ENCODE results near the gene ARID5A.

Gene ARID5A

DNA sequence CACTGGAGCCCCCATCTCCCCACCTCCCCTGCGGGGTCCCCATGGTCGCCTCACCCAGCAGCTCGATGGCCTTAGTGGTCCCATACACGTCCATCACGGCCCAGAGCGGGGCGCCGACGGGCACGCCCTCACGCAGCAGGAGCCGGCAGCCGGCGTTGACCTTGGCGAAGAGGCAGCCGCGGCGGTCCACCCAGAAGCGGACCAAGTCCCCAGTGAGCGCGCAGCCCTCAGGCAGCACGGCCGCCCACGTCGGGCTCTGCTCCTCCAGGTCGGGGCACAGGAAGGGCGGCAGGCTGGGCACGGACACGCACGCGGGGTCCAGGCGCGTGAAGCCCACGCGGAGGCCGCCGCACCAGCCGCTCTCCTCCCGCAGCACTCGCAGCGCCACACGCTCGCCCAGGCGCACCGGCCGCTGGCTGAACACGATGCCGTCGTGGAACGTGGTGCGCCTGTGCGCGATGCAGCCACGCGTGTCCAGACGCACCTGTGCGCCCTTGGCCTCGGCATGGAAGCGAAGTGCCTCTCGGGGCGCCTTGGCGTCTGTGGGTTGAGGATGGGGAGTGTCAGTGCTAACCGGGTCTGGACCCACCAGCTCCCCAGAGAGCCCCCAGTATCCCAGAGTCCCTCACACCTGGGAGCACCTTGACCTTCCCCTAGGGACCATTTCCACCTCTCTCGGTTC, 36.0 kb upstream of the ARID5A start:
- no peaks in the 10 kb centered on the region for H3K9me3 ChIP-seq (ENCODE audit: control insufficient read depth in 1 of 2, low read length in 2 of 2)
- peaks cover 13% of the 10 kb centered on the region for H3K27me3 ChIP-seq (ENCODE audit: low read depth, low read length)
- H3K4me1 ChIP-seq (ENCODE audit: control insufficient read depth in 1 of 2, insufficient read depth in 2 of 2, low read length in 2 of 2), result peaks cover 3 to 6% of the 10 kb centered on the region in 2 donors
- H3K36me3 ChIP-seq (ENCODE audit: control insufficient read depth in 1 of 2, insufficient read depth in 2 of 2, low read length in 2 of 2), result no peaks in the 10 kb centered on the region
- H3K27ac ChIP-seq (ENCODE audit: low read length), result no peak overlapping the region
- no peak overlapping the region for H3K4me3 ChIP-seq (ENCODE audit: low read depth in 1 of 2, low read length in 2 of 2)

GRCh38 chr2:96501471-96501874, 35.1 kb upstream of the ARID5A start:
- H3K27ac ChIP-seq (ENCODE audit: low read length), result no peak overlapping the region
- no peaks in the 10 kb centered on the region for H3K36me3 ChIP-seq (ENCODE audit: control insufficient read depth in 1 of 2, insufficient read depth in 2 of 2, low read length in 2 of 2)

DNA sequence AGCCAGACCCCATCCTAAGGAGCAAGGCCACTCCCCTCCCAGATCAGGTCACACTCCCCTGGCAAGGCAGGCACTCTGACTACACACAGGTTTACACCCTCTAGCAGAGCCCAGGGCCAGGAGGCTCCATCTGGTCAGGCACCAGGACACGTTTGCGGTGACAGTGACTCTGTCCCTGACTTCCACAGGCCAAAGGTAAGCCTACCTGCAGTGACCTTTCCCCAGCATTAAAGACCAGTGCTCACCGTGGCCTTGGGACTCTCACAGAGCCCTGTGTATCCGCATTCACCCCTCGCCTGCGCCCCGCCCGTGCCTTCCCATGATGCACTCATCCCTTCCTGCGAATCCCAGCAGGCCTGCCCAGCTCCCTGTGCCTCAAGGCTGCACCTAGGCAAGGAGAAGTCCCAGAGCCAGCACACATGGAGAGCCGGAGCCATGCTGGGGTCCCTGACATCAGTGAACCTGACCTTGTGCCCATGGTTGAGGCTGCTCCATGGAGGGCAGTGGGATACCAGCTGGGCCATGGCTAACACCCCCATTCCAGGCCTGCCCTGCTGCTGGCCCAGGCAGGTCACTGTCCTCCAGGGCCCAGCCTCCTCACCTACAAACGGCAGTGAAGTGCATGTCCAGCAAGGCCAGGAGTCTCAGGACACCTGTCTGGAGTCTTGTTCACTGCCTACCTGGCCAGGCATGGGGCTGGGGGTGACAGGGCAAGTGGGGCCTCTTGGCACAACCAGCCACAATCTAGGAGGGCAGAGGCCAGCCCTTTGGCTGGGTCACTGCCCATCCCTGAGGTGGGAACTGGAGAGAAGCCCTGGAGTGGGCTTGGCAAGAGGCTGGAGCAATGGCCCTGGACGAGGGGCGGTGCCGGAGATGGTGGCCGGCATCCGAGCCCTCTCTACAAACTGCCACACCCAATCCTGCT, 34.4 kb upstream of the ARID5A start:
- H3K27ac ChIP-seq (ENCODE audit: low read length), result no peak overlapping the region
- no peaks in the 10 kb centered on the region for H3K9me3 ChIP-seq (ENCODE audit: control insufficient read depth in 1 of 2, low read length in 2 of 2)
- no peaks in the 10 kb centered on the region for H3K36me3 ChIP-seq (ENCODE audit: control insufficient read depth in 1 of 2, insufficient read depth in 2 of 2, low read length in 2 of 2)
- peaks cover 13% of the 10 kb centered on the region for H3K27me3 ChIP-seq (ENCODE audit: low read depth, low read length)
- peaks cover 3 to 6% of the 10 kb centered on the region in 2 donors for H3K4me1 ChIP-seq (ENCODE audit: control insufficient read depth in 1 of 2, insufficient read depth in 2 of 2, low read length in 2 of 2)
- no peak overlapping the region for H3K4me3 ChIP-seq (ENCODE audit: low read depth in 1 of 2, low read length in 2 of 2)

More at GRCh38 chr2:96501471-96501874, 35.1 kb upstream of the ARID5A start:
- peaks cover 13% of the 10 kb centered on the region for H3K27me3 ChIP-seq (ENCODE audit: low read depth, low read length)
- peaks cover 3 to 6% of the 10 kb centered on the region in 2 donors for H3K4me1 ChIP-seq (ENCODE audit: control insufficient read depth in 1 of 2, insufficient read depth in 2 of 2, low read length in 2 of 2)
- H3K4me3 ChIP-seq (ENCODE audit: low read depth in 1 of 2, low read length in 2 of 2), result no peak overlapping the region
- no peaks in the 10 kb centered on the region for H3K9me3 ChIP-seq (ENCODE audit: control insufficient read depth in 1 of 2, low read length in 2 of 2)

DNA sequence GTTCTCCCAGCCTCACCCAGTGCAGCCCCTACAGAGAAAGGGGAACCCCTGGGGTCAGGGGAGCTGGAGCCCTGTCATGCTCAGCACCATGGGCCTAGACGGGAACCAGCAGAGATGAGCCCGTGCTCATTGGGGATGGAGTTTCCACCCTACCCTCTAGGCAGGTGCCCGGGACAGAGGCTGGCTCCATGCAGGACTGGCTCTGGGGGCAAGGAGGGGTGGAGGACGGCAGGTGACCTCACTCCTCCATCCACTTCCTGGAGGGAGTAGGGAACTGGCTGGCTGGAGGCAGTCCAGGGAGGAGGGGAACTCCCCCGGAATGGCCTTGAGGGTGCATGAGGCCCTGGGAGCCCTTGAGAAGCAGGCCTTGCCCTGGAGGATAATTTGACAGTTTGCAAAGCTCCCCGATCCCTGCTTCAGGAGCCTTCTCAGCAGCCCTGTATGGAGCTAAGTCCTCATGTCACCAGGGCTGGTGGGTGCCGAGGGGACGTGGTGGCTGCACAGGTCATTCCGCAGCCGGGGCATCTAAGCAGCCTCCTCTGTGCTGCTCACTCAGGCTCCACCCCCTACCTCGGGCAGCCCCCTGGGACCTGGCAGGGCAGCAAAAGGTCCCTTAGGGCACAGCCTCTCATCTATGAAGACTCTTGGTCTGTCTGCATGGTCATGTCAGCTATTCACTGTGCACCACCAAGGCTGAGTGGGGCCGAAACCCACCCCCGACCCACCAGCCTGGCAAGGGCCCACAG, 33.5 kb upstream of the ARID5A start:
- no peak overlapping the region for H3K27ac ChIP-seq (ENCODE audit: low read length)
- H3K27me3 ChIP-seq (ENCODE audit: low read depth, low read length), result peaks cover 13% of the 10 kb centered on the region
- no peaks in the 10 kb centered on the region for H3K36me3 ChIP-seq (ENCODE audit: control insufficient read depth in 1 of 2, insufficient read depth in 2 of 2, low read length in 2 of 2)
- H3K4me3 ChIP-seq (ENCODE audit: low read depth in 1 of 2, low read length in 2 of 2), result no peak overlapping the region
- H3K4me1 ChIP-seq (ENCODE audit: control insufficient read depth in 1 of 2, insufficient read depth in 2 of 2, low read length in 2 of 2), result peaks cover 3 to 7% of the 10 kb centered on the region in 2 donors
- no peaks in the 10 kb centered on the region for H3K9me3 ChIP-seq (ENCODE audit: control insufficient read depth in 1 of 2, low read length in 2 of 2)

- Histone ChIP-seq H3K4me1 (ENCODE audit: control insufficient read depth in 1 of 2, insufficient read depth in 2 of 2, low read length in 2 of 2) (peaks cover 3 to 11% of the 10 kb centered on the region in 2 donors), H3K9me3 (ENCODE audit: control insufficient read depth in 1 of 2, low read length in 2 of 2) (no peaks in the 10 kb centered on the region), H3K36me3 (ENCODE audit: control insufficient read depth in 1 of 2, insufficient read depth in 2 of 2, low read length in 2 of 2) (no peaks in the 10 kb centered on the region), H3K4me3 (ENCODE audit: low read depth in 1 of 2, low read length in 2 of 2) (no peak overlapping the region), H3K27me3 (ENCODE audit: low read depth, low read length) (peaks cover 13% of the 10 kb centered on the region), H3K27ac (ENCODE audit: low read length) (no peak overlapping the region)
Observed at GRCh38 chr2:96503637-96504243, 32.8 kb upstream of the ARID5A start.

DNA sequence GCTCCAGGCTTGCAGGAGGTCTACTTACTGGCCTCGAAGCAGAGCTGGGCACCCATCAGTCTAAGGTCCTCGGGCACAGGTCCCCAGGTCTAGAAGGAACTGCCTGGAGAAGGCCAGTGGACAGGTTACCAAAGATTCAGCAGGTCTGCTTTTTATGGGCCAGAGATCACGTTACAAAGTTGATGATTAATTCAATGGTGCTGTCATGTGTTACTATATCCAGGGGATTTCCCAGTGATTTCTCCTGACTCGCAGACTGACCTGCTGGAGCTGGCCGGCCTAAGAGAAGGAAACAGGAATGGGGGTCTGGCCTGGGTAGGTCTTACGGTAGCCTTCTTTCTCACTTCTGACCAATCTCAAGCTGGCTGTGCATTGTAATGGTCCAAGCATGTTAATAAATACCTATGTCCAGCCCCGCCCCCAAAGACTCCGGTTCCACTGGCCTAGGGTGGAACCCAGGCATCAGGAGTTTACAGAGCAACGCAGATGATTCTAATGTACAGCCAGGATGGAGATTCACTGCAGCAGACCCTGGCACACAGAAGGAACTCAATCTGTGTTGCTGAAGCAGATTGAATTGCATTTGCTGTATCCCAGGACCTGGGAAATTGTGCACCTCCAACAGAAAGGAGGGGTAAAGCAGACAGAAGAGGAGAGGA, 31.2 kb upstream of the ARID5A start, which contains the start of gene NEURL3:
Gene NEURL3, minus strand, starts transcription at position 127 of the 659 bp plus-strand sequence. Its CDS starts 71 bp downstream, at position 56.
- no peak within 1 kb of the TSS for H3K27ac ChIP-seq (ENCODE audit: low read length)
- H3K4me1 ChIP-seq (ENCODE audit: control insufficient read depth in 1 of 2, insufficient read depth in 2 of 2, low read length in 2 of 2), result peaks cover 3 to 11% of the 10 kb centered on the region in 2 donors
- no peaks in the 10 kb centered on the region for H3K36me3 ChIP-seq (ENCODE audit: control insufficient read depth in 1 of 2, insufficient read depth in 2 of 2, low read length in 2 of 2)
- no peak within 1 kb of the TSS for H3K4me3 ChIP-seq (ENCODE audit: low read depth in 1 of 2, low read length in 2 of 2)
- H3K9me3 ChIP-seq (ENCODE audit: control insufficient read depth in 1 of 2, low read length in 2 of 2), result no peaks in the 10 kb centered on the region
- H3K27me3 ChIP-seq (ENCODE audit: low read depth, low read length), result peaks cover 7% of the 10 kb centered on the region

- H3K27me3 ChIP-seq (ENCODE audit: low read depth, low read length), result peaks cover 2% of the 10 kb centered on the region
- H3K9me3 ChIP-seq (ENCODE audit: control insufficient read depth in 1 of 2, low read length in 2 of 2), result no peaks in the 10 kb centered on the region
- no peak overlapping the region for H3K27ac ChIP-seq (ENCODE audit: low read length)
- no peaks in the 10 kb centered on the region for H3K36me3 ChIP-seq (ENCODE audit: control insufficient read depth in 1 of 2, insufficient read depth in 2 of 2, low read length in 2 of 2)
- peaks cover 3 to 11% of the 10 kb centered on the region in 2 donors for H3K4me1 ChIP-seq (ENCODE audit: control insufficient read depth in 1 of 2, insufficient read depth in 2 of 2, low read length in 2 of 2)
- no peak overlapping the region for H3K4me3 ChIP-seq (ENCODE audit: low read depth in 1 of 2, low read length in 2 of 2)
Observed at GRCh38 chr2:96506016-96506906, 30.3 kb upstream of the ARID5A start.

GRCh38 chr2:96506907-96507240, 29.7 kb upstream of the ARID5A start:
- Histone ChIP-seq H3K27ac (ENCODE audit: low read length) (no peak overlapping the region), H3K4me1 (ENCODE audit: control insufficient read depth in 1 of 2, insufficient read depth in 2 of 2, low read length in 2 of 2) (peaks cover 1 to 9% of the 10 kb centered on the region in 2 donors), H3K9me3 (ENCODE audit: control insufficient read depth in 1 of 2, low read length in 2 of 2) (no peaks in the 10 kb centered on the region), H3K4me3 (ENCODE audit: low read depth in 1 of 2, low read length in 2 of 2) (no peak overlapping the region), H3K27me3 (ENCODE audit: low read depth, low read length) (no peaks in the 10 kb centered on the region), H3K36me3 (ENCODE audit: control insufficient read depth in 1 of 2, insufficient read depth in 2 of 2, low read length in 2 of 2) (no peaks in the 10 kb centered on the region)

DNA sequence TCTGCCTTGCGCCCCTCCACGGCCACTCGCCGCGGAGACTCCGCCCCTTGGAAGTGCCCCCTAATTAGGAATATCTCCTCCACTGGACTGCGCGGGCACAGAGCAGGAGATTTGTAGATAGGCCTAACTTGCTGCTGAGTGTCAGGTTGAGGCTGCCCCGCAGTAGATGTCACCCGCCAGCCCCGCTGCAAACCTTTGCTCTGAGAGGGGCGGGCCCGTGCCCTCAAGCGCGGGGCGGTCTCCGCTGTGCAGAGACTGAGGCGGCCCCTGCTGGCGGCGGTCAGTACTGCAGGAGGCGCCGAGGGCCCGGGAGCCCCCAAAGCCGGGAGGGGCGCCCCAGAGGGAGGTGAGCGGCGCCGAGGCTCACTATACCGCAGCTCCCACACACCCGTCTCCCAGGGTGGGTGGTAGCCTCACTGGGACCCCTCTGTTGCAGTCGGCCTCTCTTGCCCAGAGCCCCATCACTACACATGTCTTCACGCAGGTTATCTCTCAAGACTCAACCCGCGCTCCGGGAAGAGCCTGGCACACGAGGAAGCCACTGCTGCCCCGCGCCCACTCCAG, 28.5 kb upstream of the ARID5A start:
- Histone ChIP-seq H3K4me1 (ENCODE audit: control insufficient read depth in 1 of 2, insufficient read depth in 2 of 2, low read length in 2 of 2) (peaks cover 0 to 4% of the 10 kb centered on the region in 2 donors), H3K27ac (ENCODE audit: low read length) (no peak overlapping the region), H3K9me3 (ENCODE audit: control insufficient read depth in 1 of 2, low read length in 2 of 2) (no peaks in the 10 kb centered on the region), H3K4me3 (ENCODE audit: low read depth in 1 of 2, low read length in 2 of 2) (peak overlapping the region; percentile 37 to 61), H3K27me3 (ENCODE audit: low read depth, low read length) (no peaks in the 10 kb centered on the region), H3K36me3 (ENCODE audit: control insufficient read depth in 1 of 2, insufficient read depth in 2 of 2, low read length in 2 of 2) (no peaks in the 10 kb centered on the region)

Data from muscle layer of duodenum (tissue), 2 donors.